Right lobe of liver (tissue), 4 donors: Measurements from ENCODE around the gene PLOD3.

Source experiments
- POLR2A ChIP-seq: fragments of 450-650 bp; IDR thresholded peaks from one replicate; pipeline ENCODE4 v1.6.1; 2017; ENCODE audit warnings: antibody characterized with exemption, mild to moderate bottlenecking
- TF ChIP-seq, protein P1 (sequence below), 4 donors: fragments of 200-600 bp in 3 of 4; fragments of 450-650 bp in 1 of 4; IDR thresholded peaks; one replicate each; pipeline versions ENCODE4 v1.5.1 to v1.8.0; 2016 to 2022; ENCODE audit warnings: antibody characterized with exemption in 4 of 4, mild to moderate bottlenecking in 2 of 4
- donor health status: DM: no; HTN: no; CAD: no.
- donor health status: DM: no; HTN: no; CAD: no.
- donor health status: DM: no; HTN: yes; CAD: no.

DNA sequence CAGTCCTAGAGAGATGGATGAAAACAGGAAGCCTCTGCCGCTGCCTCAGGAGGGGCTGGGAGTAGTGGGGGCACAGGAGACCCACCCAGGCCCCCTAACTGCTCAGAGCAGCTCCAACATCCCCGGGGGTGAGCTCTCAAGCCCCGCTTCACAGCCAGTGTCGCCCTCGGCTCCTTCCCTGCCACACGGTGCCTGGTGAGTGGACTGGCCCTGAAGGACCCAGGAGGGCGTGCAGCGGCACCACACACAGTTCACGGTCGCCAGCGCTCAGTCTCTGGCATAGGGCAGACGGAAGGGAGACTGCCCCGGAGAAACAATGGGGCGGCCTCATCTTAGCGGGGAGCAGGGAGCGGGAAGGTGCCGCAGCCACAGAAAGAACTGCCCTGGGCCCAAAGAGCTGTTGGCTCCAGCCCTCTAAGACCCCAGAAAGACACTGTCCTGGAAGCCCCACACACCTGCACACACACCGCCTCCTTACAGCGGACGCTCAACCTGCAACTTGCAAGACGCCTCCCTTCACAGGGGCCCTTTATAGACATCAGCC is 19.0 kb upstream of the PLOD3 start:
- TF ChIP-seq, protein P1, sequence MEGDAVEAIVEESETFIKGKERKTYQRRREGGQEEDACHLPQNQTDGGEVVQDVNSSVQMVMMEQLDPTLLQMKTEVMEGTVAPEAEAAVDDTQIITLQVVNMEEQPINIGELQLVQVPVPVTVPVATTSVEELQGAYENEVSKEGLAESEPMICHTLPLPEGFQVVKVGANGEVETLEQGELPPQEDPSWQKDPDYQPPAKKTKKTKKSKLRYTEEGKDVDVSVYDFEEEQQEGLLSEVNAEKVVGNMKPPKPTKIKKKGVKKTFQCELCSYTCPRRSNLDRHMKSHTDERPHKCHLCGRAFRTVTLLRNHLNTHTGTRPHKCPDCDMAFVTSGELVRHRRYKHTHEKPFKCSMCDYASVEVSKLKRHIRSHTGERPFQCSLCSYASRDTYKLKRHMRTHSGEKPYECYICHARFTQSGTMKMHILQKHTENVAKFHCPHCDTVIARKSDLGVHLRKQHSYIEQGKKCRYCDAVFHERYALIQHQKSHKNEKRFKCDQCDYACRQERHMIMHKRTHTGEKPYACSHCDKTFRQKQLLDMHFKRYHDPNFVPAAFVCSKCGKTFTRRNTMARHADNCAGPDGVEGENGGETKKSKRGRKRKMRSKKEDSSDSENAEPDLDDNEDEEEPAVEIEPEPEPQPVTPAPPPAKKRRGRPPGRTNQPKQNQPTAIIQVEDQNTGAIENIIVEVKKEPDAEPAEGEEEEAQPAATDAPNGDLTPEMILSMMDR (IDR thresholded peaks at IDR 0.05) = no peak
- TF ChIP-seq POLR2A = no peak
